Glomerular endothelial cell (primary cell): Measurements from ENCODE around the gene PTPRN2. TPM values are rescaled to one million over a fixed set of nuclear protein-coding genes. Genes with fewer than 3 reads are reported as not detected.
"Not testable (repeated sequence)": the region's sequence is repeated elsewhere in the genome, so short reads cannot be mapped to it uniquely, and the experiment has no call there.

ENCODE experiments used
- DNase-seq: peaks from one replicate; pipeline ENCODE4 v3.0.0-alpha.2; 2011; ENCODE audit warnings: low read depth, low spot score; ENCODE audit errors: extremely low read depth
- total RNA-seq: library from RNA; depleted of rRNA; stranded (reverse); fragments of >200 nt; gene quantifications from 2 replicates; pipeline ENCODE4 v1.2.3, GENCODE V29; 2015

Gene PTPRN2
- total RNA-seq, 1 donor from 2014 or later: 10.0 TPM

DNA sequence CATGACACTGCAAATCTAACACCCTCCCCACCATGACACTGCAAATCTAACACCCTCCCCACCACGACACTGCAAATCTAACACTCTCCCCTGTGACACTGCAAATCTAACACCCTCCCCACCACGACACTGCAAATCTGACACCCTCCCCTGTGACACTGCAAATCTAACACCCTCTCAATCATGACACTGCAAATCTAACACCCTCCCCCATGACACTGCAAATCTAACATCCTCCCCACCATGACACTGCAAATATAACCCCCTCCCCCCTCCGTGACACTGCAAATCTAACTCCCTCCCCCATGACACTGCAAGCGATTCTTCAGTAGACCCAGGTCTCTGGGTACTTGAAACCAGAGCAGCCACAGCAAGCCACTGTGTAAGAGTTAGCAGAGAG, 646.4 kb downstream of the PTPRN2 start:
- DNase-seq: no peak

- DNase-seq: no peak
Measured at GRCh38 chr7:157940497-157940896, 647.1 kb downstream of the PTPRN2 start.

GRCh38 chr7:157938211-157938610, 649.4 kb downstream of the PTPRN2 start:
- DNase-seq: no peak

GRCh38 chr7:157937406-157937805, 650.2 kb downstream of the PTPRN2 start:
- no peak for DNase-seq

DNA sequence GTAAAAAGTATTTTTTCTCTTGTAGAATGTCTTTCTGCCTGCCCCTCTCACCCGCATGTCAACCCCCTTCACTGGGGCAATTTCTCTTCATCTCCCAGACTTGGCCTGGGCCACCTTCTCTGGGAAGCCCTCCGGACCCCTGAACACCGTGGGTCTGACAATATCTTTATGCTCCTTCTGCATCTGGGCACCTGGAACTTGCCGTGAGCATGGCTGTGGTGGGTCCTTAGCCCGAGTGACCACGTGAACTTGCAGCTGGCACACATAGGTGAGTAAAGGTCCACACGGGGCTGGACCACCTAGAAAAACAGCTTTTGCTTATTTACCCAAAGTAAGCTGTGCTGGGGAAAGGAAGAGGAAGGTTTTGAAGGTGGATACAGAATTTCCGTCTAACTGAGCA, 650.6 kb downstream of the PTPRN2 start:
- no peak for DNase-seq

- DNase-seq: not testable (repeated sequence)
Measured at GRCh38 chr7:157935721-157936120, 651.9 kb downstream of the PTPRN2 start.

GRCh38 chr7:157933219-157934155, 654.1 kb downstream of the PTPRN2 start:
- not testable (repeated sequence) for DNase-seq

- DNase-seq: no peak
Measured at GRCh38 chr7:157932498-157933218, 655.0 kb downstream of the PTPRN2 start.

DNA sequence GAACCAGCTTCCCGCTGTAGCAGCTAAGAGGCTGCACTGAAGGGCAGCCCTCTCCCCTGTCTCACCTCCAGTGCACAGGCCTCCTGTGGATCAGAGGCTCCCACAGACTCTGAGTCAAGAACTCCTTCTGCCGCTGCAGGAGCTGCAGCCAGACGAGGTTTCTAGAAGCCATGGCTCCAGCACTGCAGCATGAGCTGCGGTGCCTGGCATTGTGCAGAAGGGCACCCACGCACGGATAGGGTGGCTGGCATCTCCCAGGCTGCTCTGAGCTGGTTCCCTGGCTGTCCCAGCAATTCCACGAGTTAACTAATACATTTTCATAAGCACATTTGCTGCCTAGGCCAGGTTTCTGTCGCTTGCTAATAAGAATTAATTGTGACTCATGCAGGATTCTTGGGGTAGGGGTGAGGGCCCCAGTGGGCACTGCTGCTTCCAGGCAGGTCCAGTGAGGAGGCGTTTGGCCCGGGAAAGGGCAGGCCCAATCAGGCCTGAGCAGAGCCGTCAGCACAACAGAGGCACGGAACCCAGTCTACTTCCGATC, 656.6 kb downstream of the PTPRN2 start:
- no peak for DNase-seq

- no peak for DNase-seq
Measured at GRCh38 chr7:157930441-157930840, 657.2 kb downstream of the PTPRN2 start.

- DNase-seq: no peak
Measured at GRCh38 chr7:157929671-157930070, 658.0 kb downstream of the PTPRN2 start.

DNA sequence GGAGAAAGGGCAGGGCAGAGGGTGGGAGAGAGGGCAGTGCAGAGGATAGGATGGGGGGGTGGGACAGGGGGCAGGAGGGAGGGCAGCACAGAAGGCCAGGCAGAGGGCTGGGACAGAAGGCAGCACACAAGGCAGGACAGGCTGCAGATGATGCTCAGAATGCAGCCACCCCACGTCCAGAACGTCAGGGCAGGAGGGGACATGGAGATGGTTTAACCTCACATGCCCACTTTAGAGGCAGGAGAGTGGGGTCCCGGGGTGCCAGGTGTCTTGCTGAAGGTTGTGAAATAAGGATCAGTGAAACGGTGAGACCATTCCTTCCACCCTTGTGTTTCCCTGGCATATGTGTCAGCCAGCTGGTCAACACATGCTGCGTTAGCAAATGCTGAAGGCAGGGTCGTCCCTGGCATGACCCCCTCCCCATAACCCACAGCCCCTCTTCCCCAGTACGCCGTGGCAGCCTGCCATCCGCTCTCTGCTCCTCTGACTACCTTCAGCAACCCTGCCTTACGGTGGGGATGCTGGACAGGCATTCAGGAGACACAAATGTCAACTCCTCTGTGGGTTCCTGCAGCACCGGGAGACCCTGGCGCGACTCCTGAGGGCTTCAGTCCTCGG, 658.7 kb downstream of the PTPRN2 start:
- no peak for DNase-seq

- DNase-seq: no peak
Measured at GRCh38 chr7:157928171-157928794, 659.3 kb downstream of the PTPRN2 start.

DNA sequence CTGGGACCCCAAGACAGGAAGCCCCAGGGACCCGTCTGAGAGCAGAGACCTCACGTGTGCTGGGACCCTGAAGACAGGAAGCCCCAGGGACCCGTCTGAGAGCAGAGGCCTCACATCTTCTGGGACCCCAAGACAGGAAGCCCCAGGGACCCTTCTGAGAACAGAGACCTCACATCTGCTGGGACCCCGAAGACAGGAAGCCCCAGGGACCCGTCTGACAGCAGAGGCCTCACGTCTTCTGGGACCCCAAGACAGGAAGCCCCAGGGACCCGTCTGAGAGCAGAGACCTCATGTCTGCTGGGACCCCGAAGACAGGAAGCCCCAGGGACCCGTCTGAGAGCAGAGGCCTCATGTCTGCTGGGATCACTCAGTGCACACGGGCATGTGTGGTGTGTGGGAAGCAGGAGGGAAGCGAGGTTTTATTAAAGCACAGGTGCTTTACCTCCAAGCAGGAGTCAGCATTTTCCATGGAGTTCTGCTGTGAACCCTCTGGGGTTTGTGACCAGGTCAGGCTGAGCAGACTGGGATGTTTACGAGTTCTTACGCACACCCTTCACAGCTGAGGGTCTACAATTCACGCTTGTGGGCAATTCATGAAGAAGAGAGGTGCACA, 660.2 kb downstream of the PTPRN2 start:
- no peak for DNase-seq

DNA sequence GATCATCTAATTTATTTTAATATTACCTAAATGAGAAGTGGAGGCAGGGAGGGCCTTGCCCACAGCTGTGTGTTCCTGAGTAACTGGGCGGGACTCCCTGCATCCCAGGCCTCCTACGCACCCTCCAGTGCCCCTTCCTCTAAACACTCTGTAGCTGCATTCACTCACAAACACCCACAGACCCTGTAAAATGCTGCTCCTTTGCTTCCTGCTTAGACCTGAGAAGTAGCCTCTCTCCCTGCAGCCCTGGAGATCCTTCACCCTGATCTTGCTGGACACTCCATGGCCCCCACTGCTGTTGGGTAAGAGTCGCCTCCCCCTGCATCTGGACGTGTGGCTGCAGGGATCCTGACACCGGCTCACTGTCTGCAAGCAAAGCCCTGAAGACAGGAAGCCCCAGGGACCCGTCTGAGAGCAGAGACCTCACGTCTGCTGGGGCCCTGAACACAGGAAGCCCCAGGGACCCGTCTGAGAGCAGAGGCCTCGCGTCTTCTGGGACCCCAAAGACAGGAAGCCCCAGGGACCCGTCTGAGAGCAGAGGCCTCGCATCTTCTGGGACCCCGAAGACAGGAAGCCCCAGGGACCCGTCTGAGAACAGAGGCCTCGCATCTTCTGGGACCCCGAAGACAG, 661.0 kb downstream of the PTPRN2 start:
- DNase-seq: no peak

DNA sequence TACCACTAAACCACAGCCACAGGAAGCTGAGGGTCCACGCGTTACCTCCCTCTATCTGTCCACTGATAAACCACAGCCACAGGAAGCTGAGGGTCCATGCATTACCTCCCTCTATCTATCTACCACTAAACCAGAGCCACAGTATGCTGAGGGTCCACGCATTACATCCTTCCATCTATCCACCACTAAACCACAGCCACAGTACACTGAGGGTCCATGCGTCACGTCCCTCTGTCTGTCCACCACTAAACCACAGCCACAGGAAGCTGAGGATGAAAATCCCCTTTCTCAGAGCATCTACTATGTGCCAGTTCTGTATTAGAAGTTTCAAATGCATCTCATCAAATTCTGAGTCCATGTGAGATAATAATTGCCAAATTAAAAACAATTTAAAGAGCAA, 661.5 kb downstream of the PTPRN2 start:
- DNase-seq: no peak

- no peak for DNase-seq
Measured at GRCh38 chr7:157925383-157925875, 662.2 kb downstream of the PTPRN2 start.

DNA sequence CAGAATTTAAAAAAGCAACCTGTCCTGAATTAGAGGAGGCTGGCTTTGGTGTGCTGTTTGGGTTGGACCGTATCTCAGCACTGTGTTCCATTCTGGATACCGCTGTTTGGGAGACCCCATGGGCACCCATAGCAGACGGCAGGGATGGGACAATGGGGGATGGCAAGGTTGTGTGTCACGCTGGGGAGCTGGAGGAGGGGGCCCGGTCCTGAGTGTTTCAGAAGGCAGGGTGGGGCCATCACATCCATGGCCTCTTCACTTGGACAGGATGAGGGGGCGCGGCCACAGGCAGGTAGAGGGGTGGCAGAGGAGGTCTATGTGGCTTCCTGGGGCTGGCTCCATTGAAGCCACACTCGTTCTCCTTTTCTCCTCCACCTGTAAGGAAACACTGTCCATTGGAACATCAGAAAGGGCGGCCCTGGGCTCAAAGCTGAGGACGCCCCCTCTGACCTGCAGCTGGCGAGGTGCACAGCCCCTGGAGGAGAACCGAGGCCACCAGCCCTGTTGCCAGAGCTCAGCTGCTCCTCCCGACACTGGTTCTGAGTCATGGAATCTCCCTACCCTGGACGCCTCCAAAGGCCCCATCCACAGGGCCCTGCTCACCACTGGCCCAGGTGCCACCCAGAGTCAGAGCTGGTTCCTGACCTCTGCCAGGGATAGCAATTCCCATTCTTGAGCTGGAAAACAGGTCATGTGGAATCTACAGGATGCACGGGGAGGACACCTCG, 663.6 kb downstream of the PTPRN2 start:
- no peak for DNase-seq

DNA sequence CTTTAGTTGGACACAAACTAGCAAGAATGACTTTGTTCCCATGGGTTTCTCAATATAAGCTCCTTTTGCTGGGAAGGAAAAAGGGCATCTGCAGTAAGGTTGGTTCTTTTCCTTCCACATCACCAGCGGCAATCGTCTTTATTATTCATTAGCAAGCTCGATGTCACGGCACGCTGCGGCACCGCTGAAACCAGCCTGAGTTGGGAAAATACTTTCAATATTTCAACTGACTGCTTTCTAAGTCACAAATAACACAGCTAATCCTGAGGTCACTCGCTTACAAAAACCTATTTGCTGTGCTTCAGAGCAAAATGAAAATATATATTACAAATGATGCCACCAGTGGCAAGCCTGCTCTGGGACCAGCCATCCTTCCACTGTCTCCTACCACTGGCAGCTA, 665.0 kb downstream of the PTPRN2 start:
- DNase-seq: no peak
